ENCODE measurements around the gene MAN1B1. TPM values are rescaled to one million over a fixed set of nuclear protein-coding genes. Genes with fewer than 3 reads are reported as not detected.

MAN1B1 gene
- total and polyA plus RNA-seq, 2 of the 4 experiments (the other 2 are of a cell fraction): 28.7 to 55.1 TPM

GRCh38 chr9:137038916-137039315 lies 47.9 kb upstream of the MAN1B1 start:
- ATAC-seq (ENCODE audit: low read depth): no peak
- H3K27me3 ChIP-seq (ENCODE audit: control insufficient read depth, insufficient read depth, low read length): no peaks in the 10 kb centered on the region
- no peak overlapping the region for H4K91ac ChIP-seq (ENCODE audit: insufficient read depth, low read depth, low read length)
- ChIA-PET POLR2A (ENCODE audit: unreplicated experiment) (no interaction called here), CTCF (no interaction called here)
- no peaks in the 10 kb centered on the region for H3K9me1 ChIP-seq (ENCODE audit: insufficient read depth, low read length)
- H2BK5ac ChIP-seq (ENCODE audit: low read depth, low read length, poor library complexity, severe bottlenecking): no peak overlapping the region
- H3K36me3 ChIP-seq (ENCODE audit: control insufficient read depth, insufficient read depth, low read length): peaks cover 17% of the 10 kb centered on the region
- no peak overlapping the region for H3K27ac ChIP-seq (ENCODE audit: insufficient read depth, low read length)
- peak overlapping the region; percentile 5 for H2AK9ac ChIP-seq (replicated peaks; ENCODE audit: low read depth, low read length, poor library complexity)
- H3K4ac ChIP-seq (ENCODE audit: low read depth, low read length): no peak overlapping the region
- H3K4me2 ChIP-seq (ENCODE audit: low read depth, low read length): no peak overlapping the region
- H3K4me1 ChIP-seq (ENCODE audit: control insufficient read depth, insufficient read depth, low read length): no peaks in the 10 kb centered on the region
- no peak overlapping the region for H3K56ac ChIP-seq (ENCODE audit: extremely low read depth, insufficient read depth, low read length)
- H2AFZ ChIP-seq (replicated peaks; ENCODE audit: low read length, poor library complexity): no peak overlapping the region
- no peak overlapping the region for H3K9ac ChIP-seq (ENCODE audit: low read depth, low read length)
- H4K20me1 ChIP-seq (ENCODE audit: insufficient read depth, low read length): peaks cover 16% of the 10 kb centered on the region
- H2BK15ac ChIP-seq (ENCODE audit: low read depth, low read length): no peak overlapping the region
- no TSS peak for BruUV-seq (replicated peaks)
- in situ Hi-C loops (cut with MboI; ENCODE audit: low sequenced_read_pairs): loop anchor here (10.0 kb wide), 1 partner anchor 254 kb away; no protein-coding TSS in a partner anchor
- H2BK20ac ChIP-seq (ENCODE audit: low read depth, low read length): no peak overlapping the region
- TF ChIP-seq, protein P1, sequence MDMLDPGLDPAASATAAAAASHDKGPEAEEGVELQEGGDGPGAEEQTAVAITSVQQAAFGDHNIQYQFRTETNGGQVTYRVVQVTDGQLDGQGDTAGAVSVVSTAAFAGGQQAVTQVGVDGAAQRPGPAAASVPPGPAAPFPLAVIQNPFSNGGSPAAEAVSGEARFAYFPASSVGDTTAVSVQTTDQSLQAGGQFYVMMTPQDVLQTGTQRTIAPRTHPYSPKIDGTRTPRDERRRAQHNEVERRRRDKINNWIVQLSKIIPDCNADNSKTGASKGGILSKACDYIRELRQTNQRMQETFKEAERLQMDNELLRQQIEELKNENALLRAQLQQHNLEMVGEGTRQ (IDR thresholded peaks at IDR 0.05; ENCODE audit: low read depth, low read length): no peak
- TF ChIP-seq MAZ (IDR thresholded peaks at IDR 0.05; ENCODE audit: borderline replicate concordance, low read depth, low read length) (no peak), POLR2A (IDR thresholded peaks at IDR 0.05; ENCODE audit: low read depth, low read length) (no peak), CEBPB (IDR thresholded peaks at IDR 0.05; ENCODE audit: low read depth, low read length) (no peak), FOS (IDR thresholded peaks at IDR 0.05; ENCODE audit: low read depth, low read length) (no peak), NFE2L2 (IDR thresholded peaks at IDR 0.05; ENCODE audit: low read depth, low read length) (no peak), MAFK (IDR thresholded peaks at IDR 0.05; ENCODE audit: low read depth, low read length) (no peak), RAD21 (IDR thresholded peaks at IDR 0.05; ENCODE audit: low read length) (no peak), SMC3 (IDR thresholded peaks at IDR 0.05; ENCODE audit: low read depth, low read length) (no peak), CTCF (conservative IDR thresholded peaks at IDR 0.05; ENCODE audit: low read depth, low read length) (no peak), BHLHE40 (IDR thresholded peaks at IDR 0.05; ENCODE audit: low read depth, low read length) (no peak), MXI1 (IDR thresholded peaks at IDR 0.05; ENCODE audit: borderline replicate concordance, low read depth, low read length) (no peak), CHD1 (IDR thresholded peaks at IDR 0.05; ENCODE audit: low read depth, low read length) (no peak)
- TF ChIP-seq, protein P2, sequence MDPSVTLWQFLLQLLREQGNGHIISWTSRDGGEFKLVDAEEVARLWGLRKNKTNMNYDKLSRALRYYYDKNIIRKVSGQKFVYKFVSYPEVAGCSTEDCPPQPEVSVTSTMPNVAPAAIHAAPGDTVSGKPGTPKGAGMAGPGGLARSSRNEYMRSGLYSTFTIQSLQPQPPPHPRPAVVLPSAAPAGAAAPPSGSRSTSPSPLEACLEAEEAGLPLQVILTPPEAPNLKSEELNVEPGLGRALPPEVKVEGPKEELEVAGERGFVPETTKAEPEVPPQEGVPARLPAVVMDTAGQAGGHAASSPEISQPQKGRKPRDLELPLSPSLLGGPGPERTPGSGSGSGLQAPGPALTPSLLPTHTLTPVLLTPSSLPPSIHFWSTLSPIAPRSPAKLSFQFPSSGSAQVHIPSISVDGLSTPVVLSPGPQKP (IDR thresholded peaks at IDR 0.05; ENCODE audit: borderline replicate concordance, low read depth, low read length): no peak
- no peak overlapping the region for H4K5ac ChIP-seq (ENCODE audit: low read depth, low read length)
- no peak for DNase-seq
- dilution Hi-C loops (cut with HindIII; ENCODE audit: low sequenced_read_pairs, unreplicated experiment): no loop called here
- H3K79me1 ChIP-seq (ENCODE audit: low read depth in 1 of 2, low read length in 2 of 2): peaks cover 0 to 6% of the 10 kb centered on the region in 2 experiments; a peak in 1 of 4 replicates
- no peak overlapping the region for H2BK120ac ChIP-seq (ENCODE audit: low read depth, low read length)
- H4K8ac ChIP-seq (ENCODE audit: low read depth in 2 of 2, low read length in 2 of 2): no peak overlapping the region
- WGBS, 2 experiments (ENCODE audit: extremely low coverage in 2 of 2, insufficient read length in 1 of 2): no CpG with 5 or more reads among the region's 9 CpGs
- no peak overlapping the region for H3K23ac ChIP-seq (ENCODE audit: low read depth, low read length)
- no peak overlapping the region for H2AK5ac ChIP-seq (ENCODE audit: low read depth, low read length)
- H3K9me3 ChIP-seq (ENCODE audit: control insufficient read depth, insufficient read depth, low read length): no peaks in the 10 kb centered on the region
- H3K14ac ChIP-seq (replicated peaks; ENCODE audit: low read depth, low read length): no peak overlapping the region
- intact Hi-C loops (cut with micrococcal nuclease): no loop called here
- H3K4me3 ChIP-seq (ENCODE audit: insufficient read depth, low read depth, low read length): no peak overlapping the region
- H3K18ac ChIP-seq (ENCODE audit: low read depth, low read length): no peak overlapping the region
